H1 (cell line): ENCODE measurements around the gene GOLPH3L. TPM values are rescaled to one million over a fixed set of nuclear protein-coding genes. Genes with fewer than 3 reads are reported as not detected.

Source experiments
- polyA plus RNA-seq, 7 experiments: library from polyadenylated mRNA; depleted of rRNA in 3 of 7; stranded (reverse) in 5 of 7; unstranded in 2 of 7; fragments of >200 nt in 5 of 7; fragments of 200-250 nt in 2 of 7; gene quantifications; 1 replicate in 5 of 7; 2 replicates in 1 of 7; 4 replicates in 1 of 7; pipeline versions ENCODE4 v1.2.1 to v1.2.3, GENCODE V29; 2011 to 2013; ENCODE audit warnings: missing spikeins in 2 of 7, mixed read lengths in 2 of 7
- small RNA-seq: library from polyadenylated mRNA; stranded (forward); fragments of <200 nt; extraction: miRNeasy Mini kit (QIAGEN cat#:217004); gene quantifications from one replicate; pipeline ENCODE3, GENCODE V24; 2013; ENCODE audit not compliant: insufficient read depth
- total RNA-seq: library from RNA; stranded (reverse); fragmentation: NEBNext Ultra II Directional; extraction: Animal tissue kit (Norgen Biotek cat#: 25700); gene quantifications from 2 replicates; pipeline ENCODE4 v1.2.1, GENCODE V29; 2021

GOLPH3L gene
- total and polyA plus RNA-seq, 2 of the 8 experiments (the other 6 are each of a cell fraction or from before 2014, with no cell fraction given) = 13.3 to 40.8 TPM

Small RNA genes within 50 kb of the gene (small RNA-seq; reads per million reads assigned to genes)
- not detected for gene RF00015
- gene RF00561 = not detected
- gene RNU6-1042P = not detected

Other genes with a start within 250 kb of the GOLPH3L start
- gene TARS2, start 209.7 kb downstream of the GOLPH3L start, total RNA-seq = 32.7 and 39.1 TPM in 2 replicates
- 38.9 and 54.0 TPM in 2 replicates for gene TARS2, start 209.7 kb downstream of the GOLPH3L start, polyA plus RNA-seq (2011; rRNA removed)
- 0.73 and 0.95 TPM in 2 replicates for gene ECM1, start 189.0 kb downstream of the GOLPH3L start, total RNA-seq
- gene ECM1, start 189.0 kb downstream of the GOLPH3L start, polyA plus RNA-seq (2011; rRNA removed) = 0.98 and 1.1 TPM in 2 replicates
- gene FALEC, start 181.4 kb downstream of the GOLPH3L start, total RNA-seq = 1.1 TPM in 1 of 2 replicates, not detected in the other
- not detected in 2 replicates for gene FALEC, start 181.4 kb downstream of the GOLPH3L start, polyA plus RNA-seq (2011; rRNA removed)
- gene ADAMTSL4, start 147.7 kb downstream of the GOLPH3L start, total RNA-seq = 5.3 and 5.4 TPM in 2 replicates
- 4.2 and 5.9 TPM in 2 replicates for gene ADAMTSL4, start 147.7 kb downstream of the GOLPH3L start, polyA plus RNA-seq (2011; rRNA removed)
- 196 and 218 TPM in 2 replicates for gene MCL1, start 117.5 kb downstream of the GOLPH3L start, total RNA-seq
- 57.5 and 61.1 TPM in 2 replicates for gene MCL1, start 117.5 kb downstream of the GOLPH3L start, polyA plus RNA-seq (2011; rRNA removed)
- gene ENSA, start 67.5 kb downstream of the GOLPH3L start, total RNA-seq = 229 and 236 TPM in 2 replicates
- 48.2 and 49.9 TPM in 2 replicates for gene ENSA, start 67.5 kb downstream of the GOLPH3L start, polyA plus RNA-seq (2011; rRNA removed)
- gene HORMAD1, start 23.7 kb upstream of the GOLPH3L start, total RNA-seq = not detected in 2 replicates
- gene HORMAD1, start 23.7 kb upstream of the GOLPH3L start, polyA plus RNA-seq (2011; rRNA removed) = not detected in 2 replicates
- gene CTSS, start 68.6 kb upstream of the GOLPH3L start, total RNA-seq = not detected in 2 replicates
- gene CTSS, start 68.6 kb upstream of the GOLPH3L start, polyA plus RNA-seq (2011; rRNA removed) = not detected in 2 replicates
- gene CTSK, start 111.1 kb upstream of the GOLPH3L start, total RNA-seq = 2.7 and 2.8 TPM in 2 replicates
- 2.0 and 4.2 TPM in 2 replicates for gene CTSK, start 111.1 kb upstream of the GOLPH3L start, polyA plus RNA-seq (2011; rRNA removed)
- gene ARNT, start 179.4 kb upstream of the GOLPH3L start, total RNA-seq = 28.5 and 29.4 TPM in 2 replicates
- 18.6 and 19.0 TPM in 2 replicates for gene ARNT, start 179.4 kb upstream of the GOLPH3L start, polyA plus RNA-seq (2011; rRNA removed)
- gene CTXND2, start 190.0 kb upstream of the GOLPH3L start, total RNA-seq = not detected in 2 replicates
- not detected in 2 replicates for gene CTXND2, start 190.0 kb upstream of the GOLPH3L start, polyA plus RNA-seq (2011; rRNA removed)
- gene SETDB1, start 229.2 kb upstream of the GOLPH3L start, total RNA-seq = 48.8 and 49.9 TPM in 2 replicates
- gene SETDB1, start 229.2 kb upstream of the GOLPH3L start, polyA plus RNA-seq (2011; rRNA removed) = 26.9 and 27.5 TPM in 2 replicates